ENCODE data around the gene FSD1. TPM values are rescaled to one million over a fixed set of nuclear protein-coding genes. Genes with fewer than 3 reads are reported as not detected.
A peak's percentile ranks its signal among the peaks of the same experiment; 100 is the strongest.

The FSD1 gene
- total RNA-seq, 3 donors from 2014 or later: 0.64 to 2.0 (median 0.84) TPM

- Histone ChIP-seq H3K9me3 (no peaks in the 10 kb centered on the region), H3K36me3 (ENCODE audit: low read depth) (no peaks in the 10 kb centered on the region), H3K4me1 (ENCODE audit: low read depth) (no peaks in the 10 kb centered on the region), H3K4me3 (no peak overlapping the region)
- intact Hi-C loops (cut with DNase I, micrococcal nuclease): no loop called here
- no peak for TF ChIP-seq CTCF (IDR thresholded peaks at IDR 0.05)
- ATAC-seq (peak; percentile 7), DNase-seq (no peak)
Measured at GRCh38 chr19:4288091-4288777, 16.2 kb upstream of the FSD1 start.

DNA sequence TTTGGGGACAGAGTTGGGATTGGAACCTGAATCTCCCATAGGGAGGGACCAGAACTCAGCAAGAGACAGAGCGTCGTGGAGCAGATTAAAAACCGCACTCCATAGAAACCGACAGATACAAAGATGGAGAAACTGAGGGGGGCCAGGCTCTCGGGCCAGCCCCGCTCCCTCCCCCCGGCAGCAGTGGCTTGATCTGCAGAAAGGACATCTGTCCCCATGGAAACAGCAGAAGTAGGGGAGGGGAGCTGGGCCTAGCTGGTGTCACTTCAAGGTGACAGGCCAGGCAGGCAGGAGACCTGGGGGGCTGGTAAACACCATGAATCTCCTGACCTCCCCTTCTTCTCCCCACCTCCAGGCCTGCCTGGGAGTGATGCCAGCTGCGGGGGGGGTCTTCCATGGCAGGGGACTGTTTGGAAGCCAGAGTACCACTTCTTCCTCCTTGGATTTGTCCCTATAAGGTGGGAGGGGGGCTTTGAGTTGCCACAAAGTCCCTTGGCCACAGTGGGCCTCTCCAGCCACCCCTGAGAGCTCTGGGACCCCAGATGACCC lies 13.1 kb upstream of the FSD1 start:
- intact Hi-C loops (cut with DNase I, micrococcal nuclease): no loop called here
- H3K36me3 ChIP-seq (ENCODE audit: low read depth): no peaks in the 10 kb centered on the region
- H3K9me3 ChIP-seq: no peaks in the 10 kb centered on the region
- no peaks in the 10 kb centered on the region for H3K4me1 ChIP-seq (ENCODE audit: low read depth)
- ATAC-seq: no peak
- no peak for DNase-seq
- no peak overlapping the region for H3K4me3 ChIP-seq
- TF ChIP-seq CTCF (IDR thresholded peaks at IDR 0.05): no peak

DNA sequence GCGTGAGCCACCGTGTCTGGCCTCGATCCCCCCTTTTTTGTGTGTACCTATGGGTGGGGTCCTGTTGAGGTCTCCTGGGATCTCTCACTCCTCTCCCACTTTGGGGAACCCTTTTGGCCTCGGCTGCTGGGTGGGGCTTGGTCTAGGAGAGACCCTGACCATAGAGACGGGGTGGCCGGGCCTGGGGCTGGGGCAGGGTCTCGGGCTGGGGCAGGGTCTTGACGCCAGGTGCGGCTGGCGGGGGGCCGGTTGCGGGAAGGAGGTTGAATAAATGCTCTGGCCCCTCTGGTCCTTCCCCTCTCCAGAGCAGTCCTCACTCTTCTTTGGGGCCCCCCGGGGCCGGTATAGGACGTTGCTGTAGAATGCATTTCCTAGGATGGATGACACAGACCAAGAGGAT lies 11.9 kb upstream of the FSD1 start:
- no peak for TF ChIP-seq CTCF (IDR thresholded peaks at IDR 0.05)
- intact Hi-C loops (cut with DNase I, micrococcal nuclease): no loop called here
- no peaks in the 10 kb centered on the region for H3K4me1 ChIP-seq (ENCODE audit: low read depth)

DNA sequence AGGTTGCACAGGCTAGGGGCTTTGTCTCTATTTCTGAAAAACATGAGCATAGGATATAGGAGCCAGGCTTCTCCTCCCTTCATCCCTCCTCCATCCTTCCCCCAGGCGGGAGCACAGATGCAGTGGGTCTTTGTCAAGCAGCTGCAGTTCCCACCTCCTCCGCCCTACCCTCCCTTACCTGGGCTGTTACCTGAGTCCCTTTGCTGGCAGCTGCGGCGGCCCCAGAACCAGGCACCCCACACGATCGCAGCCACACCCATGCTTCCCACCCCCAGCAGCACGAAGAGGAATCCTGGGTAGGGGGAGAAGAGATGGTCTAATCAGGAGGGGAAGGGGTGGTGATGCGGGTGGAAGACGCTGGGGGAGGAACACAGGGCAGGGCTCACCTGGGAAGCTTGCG lies 10.0 kb upstream of the FSD1 start:
- DNase-seq (no peak), ATAC-seq (no peak)
- H3K9me3 ChIP-seq: no peaks in the 10 kb centered on the region
- no peak overlapping the region for H3K4me3 ChIP-seq
- intact Hi-C loops (cut with DNase I, micrococcal nuclease): no loop called here
- H3K4me1 ChIP-seq (ENCODE audit: low read depth): no peaks in the 10 kb centered on the region
- no peak for TF ChIP-seq CTCF (IDR thresholded peaks at IDR 0.05)
- no peaks in the 10 kb centered on the region for H3K36me3 ChIP-seq (ENCODE audit: low read depth)

More for the DNA sequence above, 11.9 kb upstream of the FSD1 start:
- DNase-seq (no peak), ATAC-seq (no peak)
- H3K9me3 ChIP-seq: no peaks in the 10 kb centered on the region
- no peaks in the 10 kb centered on the region for H3K36me3 ChIP-seq (ENCODE audit: low read depth)
- no peak overlapping the region for H3K4me3 ChIP-seq

DNA sequence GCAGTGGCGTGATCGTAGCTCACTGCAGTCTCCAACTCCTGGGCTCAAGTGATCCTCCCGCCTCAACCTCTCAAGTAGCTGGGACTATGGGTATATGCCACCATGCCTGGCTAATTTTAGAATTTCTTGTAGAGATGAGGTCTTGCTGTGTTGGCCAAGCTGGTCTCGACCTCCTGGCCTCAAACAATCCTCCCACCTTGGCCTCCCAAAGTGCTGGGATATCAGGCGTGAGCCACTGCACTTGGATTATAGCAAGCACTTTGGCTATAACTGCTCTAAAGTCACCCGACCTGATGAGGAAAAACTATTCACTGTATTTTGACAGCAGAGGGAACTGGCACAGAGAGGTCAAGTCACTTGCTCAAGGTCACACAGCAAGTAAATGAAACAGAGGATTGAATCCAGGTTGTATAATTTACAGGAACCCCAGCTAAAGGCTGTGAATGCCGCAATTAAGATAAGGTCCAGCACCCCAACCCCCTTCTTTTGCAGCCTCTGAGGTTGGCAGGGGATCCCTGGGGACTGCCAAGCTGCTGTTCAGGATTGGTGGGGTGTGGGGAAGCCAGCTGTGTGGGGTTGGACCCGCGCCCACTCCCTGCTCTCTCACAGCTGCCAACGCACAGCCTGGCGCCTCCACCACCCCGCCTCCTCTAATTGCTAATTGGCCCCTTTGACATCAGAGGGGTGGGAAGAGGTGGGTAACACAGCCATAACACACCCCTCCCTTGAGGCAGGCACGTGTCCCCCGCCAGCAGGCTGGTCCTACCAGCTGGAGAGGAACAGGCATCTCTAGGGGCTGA lies 8.2 kb upstream of the FSD1 start:
- DNase-seq: no peak
- no peak for TF ChIP-seq CTCF (IDR thresholded peaks at IDR 0.05)
- no peak overlapping the region for H3K4me3 ChIP-seq
- H3K36me3 ChIP-seq (ENCODE audit: low read depth): no peaks in the 10 kb centered on the region
- intact Hi-C loops (cut with DNase I, micrococcal nuclease): no loop called here
- peak; percentile 48 for ATAC-seq
- H3K9me3 ChIP-seq: no peaks in the 10 kb centered on the region
- no peaks in the 10 kb centered on the region for H3K4me1 ChIP-seq (ENCODE audit: low read depth)

Data from mucosa of descending colon (tissue), 3 donors.